SK-N-MC (cell line): ENCODE results near the gene LSM10.

ENCODE experiments used
- EZH2 ChIP-seq: fragments of 200-600 bp; sonication (generic); IDR thresholded peaks from one replicate; pipeline ENCODE4 v1.6.1; 2017; ENCODE audit warnings: antibody characterized with exemption
- FOXP2 ChIP-seq: optimal IDR thresholded peaks from 2 replicates; pipeline ENCODE3; 2011; ENCODE audit warnings: mild to moderate bottlenecking, moderate library complexity; ENCODE audit not compliant: insufficient read depth; ENCODE audit errors: extremely low read length, control extremely low read depth
- POLR2AphosphoS5 ChIP-seq: IDR thresholded peaks from 2 replicates; pipeline ENCODE4 v1.6.1; 2012; ENCODE audit warnings: mild to moderate bottlenecking, low read depth, low read length, borderline replicate concordance

DNA sequence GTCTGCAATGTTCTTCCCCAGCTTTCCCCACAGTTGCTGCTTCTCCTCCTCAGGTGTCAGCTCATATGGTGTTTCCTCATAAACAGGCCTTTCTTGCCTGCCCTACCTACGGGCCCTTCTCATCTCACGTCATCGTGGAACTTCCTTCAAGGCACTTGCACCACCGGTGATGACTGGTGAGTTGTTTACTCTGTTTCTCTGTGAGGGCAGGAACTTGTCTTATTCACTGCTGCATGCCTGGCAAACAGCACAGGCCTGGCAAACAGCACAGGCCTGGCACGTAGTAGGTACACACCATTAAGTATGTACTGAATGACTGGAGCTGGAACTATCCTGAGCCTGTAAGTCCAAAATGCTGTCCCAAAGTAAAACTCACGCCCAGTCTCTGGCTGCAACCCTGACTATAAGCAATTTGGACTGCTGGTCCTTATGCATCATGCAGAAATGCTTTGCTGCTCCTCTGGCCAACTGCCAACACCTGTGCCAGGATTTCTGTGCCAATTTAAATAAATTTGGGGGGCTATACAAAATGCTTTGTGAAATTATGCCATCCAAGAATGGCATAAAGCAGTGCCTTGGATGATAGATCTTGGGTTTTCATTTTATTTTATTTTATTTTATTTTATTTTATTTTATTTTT, 37.7 kb downstream of the LSM10 start:
- TF ChIP-seq POLR2AphosphoS5 (no peak), EZH2 (no peak), FOXP2 (no peak)
